ENCODE results near the gene WWTR1. TPM values are rescaled to one million over a fixed set of nuclear protein-coding genes. Genes with fewer than 3 reads are reported as not detected.

WWTR1 gene
- total RNA-seq, 1 experiment from 2014 or later: 24.4 TPM

- no CpG with 5 or more reads among the region's 7 CpGs for WGBS (ENCODE audit: extremely low coverage, insufficient read length, low lambda C conversion rate)
Observed at GRCh38 chr3:149678351-149678950, 20.6 kb upstream of the WWTR1 start.

More at GRCh38 chr3:149678351-149678950, 20.6 kb upstream of the WWTR1 start:
- Histone ChIP-seq H2AK5ac (ENCODE audit: insufficient read length, low read length) (no peak overlapping the region), H3K23ac (ENCODE audit: insufficient read length, low read depth, low read length) (no peak overlapping the region), H2BK20ac (ENCODE audit: low read depth, low read length, poor library complexity, severe bottlenecking) (no peak overlapping the region), H2BK120ac (ENCODE audit: low read depth, low read length, poor library complexity, severe bottlenecking) (no peak overlapping the region), H3K56ac (ENCODE audit: insufficient read length, low read depth, low read length) (no peak overlapping the region), H3K18ac (ENCODE audit: insufficient read length, low read depth, low read length) (no peak overlapping the region), H3K4me1 (ENCODE audit: insufficient read depth, low read length) (no peaks in the 10 kb centered on the region), H3K4ac (ENCODE audit: low read depth, low read length) (no peak overlapping the region), H2AFZ (ENCODE audit: low read length) (no peak overlapping the region), H3K23me2 (ENCODE audit: insufficient read length, low read depth, low read length, poor library complexity, severe bottlenecking) (no peaks in the 10 kb centered on the region), H3K14ac (ENCODE audit: insufficient read depth, low read length) (no peak overlapping the region), H2BK5ac (ENCODE audit: insufficient read length, low read length) (no peak overlapping the region), H3K4me2 (ENCODE audit: insufficient read depth, insufficient read length, low read length) (no peak overlapping the region), H2BK12ac (ENCODE audit: insufficient read length, low read depth, low read length) (no peak overlapping the region), H4K8ac (replicated peaks; ENCODE audit: insufficient read length, low read depth, low read length) (no peak overlapping the region), H3K9me3 (ENCODE audit: control insufficient read depth, low read depth, low read length) (no peaks in the 10 kb centered on the region), H3K27ac (ENCODE audit: insufficient read length, low read depth, low read length) (no peak overlapping the region), H3K27me3 (ENCODE audit: insufficient read depth, low read length) (no peaks in the 10 kb centered on the region), H4K5ac (ENCODE audit: insufficient read length, low read depth, low read length) (no peak overlapping the region), H2BK15ac (ENCODE audit: low read depth, low read length) (no peak overlapping the region), H3K9ac (ENCODE audit: extremely low read depth, insufficient read length, low read length) (no peak overlapping the region), H3T11ph (ENCODE audit: low read length) (no peak overlapping the region), H4K91ac (ENCODE audit: insufficient read length, low read depth, low read length) (no peak overlapping the region), H3K79me1 (ENCODE audit: insufficient read depth, low read depth, low read length, poor library complexity, severe bottlenecking) (no peaks in the 10 kb centered on the region), H4K20me1 (ENCODE audit: control insufficient read depth, insufficient read depth, insufficient read length) (no peaks in the 10 kb centered on the region), H3K79me2 (ENCODE audit: insufficient read depth, low read length) (no peaks in the 10 kb centered on the region)
- Mint-ChIP-seq H3K9me3 (no peaks in the 10 kb centered on the region), H3K4me1 (peaks cover 0 to 2% of the 10 kb centered on the region in 2 experiments; a peak in 1 of 4 replicates), H3K36me3 (ENCODE audit: insufficient read depth in 1 of 3, low read depth in 3 of 3) (no peaks in the 10 kb centered on the region), H3K27ac (no peak overlapping the region; a peak in 1 of 7 replicates), H3K4me3 (no peak overlapping the region), H3K27me3 (ENCODE audit: low read depth) (peaks cover 25% of the 10 kb centered on the region)
- TF ChIP-seq CTCF (conservative IDR thresholded peaks at IDR 0.05): no peak
- no peak for DNase-seq
